ENCODE results near the gene HHATL.
"Not testable (repeated sequence)": the region's sequence is repeated elsewhere in the genome, so short reads cannot be mapped to it uniquely, and the experiment has no call there.

HHATL gene

GRCh38 chr3:42728668-42729364, 26.2 kb upstream of the HHATL start:
- Histone ChIP-seq H3K4me2 (ENCODE audit: low read length) (no peak overlapping the region), H3K79me1 (ENCODE audit: low read length) (no peaks in the 10 kb centered on the region), H3K9ac (ENCODE audit: low read length) (no peak overlapping the region), H2BK15ac (replicated peaks; ENCODE audit: low read depth) (no peak overlapping the region), H3K4me3 (ENCODE audit: low read length) (no peak overlapping the region), H3K79me2 (ENCODE audit: control insufficient read depth, insufficient read depth, low read length) (no peaks in the 10 kb centered on the region), H3K36me3 (ENCODE audit: control insufficient read depth, insufficient read depth, low read length) (no peaks in the 10 kb centered on the region), H3K27ac (ENCODE audit: low read depth, low read length) (no peak overlapping the region), H3K4ac (ENCODE audit: low read depth, low read length) (no peak overlapping the region), H3K56ac (ENCODE audit: low read length) (no peak overlapping the region), H3K23ac (ENCODE audit: low read length) (no peak overlapping the region), H2BK120ac (ENCODE audit: low read depth, low read length) (no peak overlapping the region), H4K8ac (ENCODE audit: low read depth, low read length) (no peak overlapping the region), H3K4me1 (ENCODE audit: control insufficient read depth, low read depth, low read length) (peaks cover 3% of the 10 kb centered on the region), H3K27me3 (ENCODE audit: insufficient read depth, low read length, poor library complexity) (no peaks in the 10 kb centered on the region), H3K18ac (ENCODE audit: low read length) (no peak overlapping the region), H2BK5ac (ENCODE audit: low read length) (no peak overlapping the region), H2AK5ac (ENCODE audit: low read length) (no peak overlapping the region), H4K5ac (ENCODE audit: low read length) (no peak overlapping the region)
- no CpG with 5 or more reads among the region's 3 CpGs for WGBS (ENCODE audit: extremely low coverage, insufficient coverage, low lambda C conversion rate)
- no peak for DNase-seq

GRCh38 chr3:42728056-42728455, 25.5 kb upstream of the HHATL start:
- no CpG with 5 or more reads among the region's 3 CpGs for WGBS (ENCODE audit: extremely low coverage, insufficient coverage, low lambda C conversion rate)
- no peaks in the 10 kb centered on the region for H3K27me3 ChIP-seq (ENCODE audit: insufficient read depth, low read length, poor library complexity)
- DNase-seq, result no peak

GRCh38 chr3:42725454-42725853, 22.9 kb upstream of the HHATL start:
- H2AK5ac ChIP-seq (ENCODE audit: low read length), result no peak overlapping the region
- no peak for DNase-seq
- H2BK15ac ChIP-seq (replicated peaks; ENCODE audit: low read depth), result no peak overlapping the region
- H3K79me1 ChIP-seq (ENCODE audit: low read length), result no peaks in the 10 kb centered on the region
- no peak overlapping the region for H3K27ac ChIP-seq (ENCODE audit: low read depth, low read length)
- H3K18ac ChIP-seq (ENCODE audit: low read length), result no peak overlapping the region
- WGBS (ENCODE audit: extremely low coverage, insufficient coverage, low lambda C conversion rate), result no CpG with 5 or more reads among the region's 2 CpGs
- H3K9ac ChIP-seq (ENCODE audit: low read length), result no peak overlapping the region
- no peaks in the 10 kb centered on the region for H3K27me3 ChIP-seq (ENCODE audit: insufficient read depth, low read length, poor library complexity)
- no peak overlapping the region for H3K23ac ChIP-seq (ENCODE audit: low read length)
- no peak overlapping the region for H3K4ac ChIP-seq (ENCODE audit: low read depth, low read length)
- H3K79me2 ChIP-seq (ENCODE audit: control insufficient read depth, insufficient read depth, low read length), result no peaks in the 10 kb centered on the region
- H3K36me3 ChIP-seq (ENCODE audit: control insufficient read depth, insufficient read depth, low read length), result no peaks in the 10 kb centered on the region
- H4K8ac ChIP-seq (ENCODE audit: low read depth, low read length), result no peak overlapping the region
- H2BK5ac ChIP-seq (ENCODE audit: low read length), result no peak overlapping the region
- no peak overlapping the region for H3K56ac ChIP-seq (ENCODE audit: low read length)
- H3K4me2 ChIP-seq (ENCODE audit: low read length), result no peak overlapping the region
- no peak overlapping the region for H4K5ac ChIP-seq (ENCODE audit: low read length)
- no peak overlapping the region for H3K4me3 ChIP-seq (ENCODE audit: low read length)
- no peak overlapping the region for H2BK120ac ChIP-seq (ENCODE audit: low read depth, low read length)
- H3K4me1 ChIP-seq (ENCODE audit: control insufficient read depth, low read depth, low read length), result no peaks in the 10 kb centered on the region

More at GRCh38 chr3:42728056-42728455, 25.5 kb upstream of the HHATL start:
- Histone ChIP-seq H3K4me2 (ENCODE audit: low read length) (no peak overlapping the region), H2BK15ac (replicated peaks; ENCODE audit: low read depth) (no peak overlapping the region), H3K4ac (ENCODE audit: low read depth, low read length) (no peak overlapping the region), H4K5ac (ENCODE audit: low read length) (no peak overlapping the region), H3K27ac (ENCODE audit: low read depth, low read length) (no peak overlapping the region), H3K56ac (ENCODE audit: low read length) (no peak overlapping the region), H4K8ac (ENCODE audit: low read depth, low read length) (no peak overlapping the region), H3K4me3 (ENCODE audit: low read length) (no peak overlapping the region), H2AK5ac (ENCODE audit: low read length) (no peak overlapping the region), H2BK5ac (ENCODE audit: low read length) (no peak overlapping the region), H3K18ac (ENCODE audit: low read length) (no peak overlapping the region), H3K4me1 (ENCODE audit: control insufficient read depth, low read depth, low read length) (peaks cover 3% of the 10 kb centered on the region), H3K23ac (ENCODE audit: low read length) (no peak overlapping the region), H3K79me1 (ENCODE audit: low read length) (no peaks in the 10 kb centered on the region), H3K36me3 (ENCODE audit: control insufficient read depth, insufficient read depth, low read length) (no peaks in the 10 kb centered on the region), H3K79me2 (ENCODE audit: control insufficient read depth, insufficient read depth, low read length) (no peaks in the 10 kb centered on the region), H3K9ac (ENCODE audit: low read length) (no peak overlapping the region), H2BK120ac (ENCODE audit: low read depth, low read length) (no peak overlapping the region)

GRCh38 chr3:42723219-42723618, 20.6 kb upstream of the HHATL start:
- Histone ChIP-seq H4K5ac (ENCODE audit: low read length) (no peak overlapping the region), H3K4ac (ENCODE audit: low read depth, low read length) (no peak overlapping the region), H3K27me3 (ENCODE audit: insufficient read depth, low read length, poor library complexity) (no peaks in the 10 kb centered on the region), H2BK120ac (ENCODE audit: low read depth, low read length) (no peak overlapping the region), H3K79me1 (ENCODE audit: low read length) (no peaks in the 10 kb centered on the region), H3K4me3 (ENCODE audit: low read length) (no peak overlapping the region), H3K4me1 (ENCODE audit: control insufficient read depth, low read depth, low read length) (no peaks in the 10 kb centered on the region), H3K23ac (ENCODE audit: low read length) (no peak overlapping the region), H3K79me2 (ENCODE audit: control insufficient read depth, insufficient read depth, low read length) (no peaks in the 10 kb centered on the region), H2BK15ac (replicated peaks; ENCODE audit: low read depth) (no peak overlapping the region), H2BK5ac (ENCODE audit: low read length) (no peak overlapping the region), H2AK5ac (ENCODE audit: low read length) (no peak overlapping the region), H4K8ac (ENCODE audit: low read depth, low read length) (no peak overlapping the region), H3K36me3 (ENCODE audit: control insufficient read depth, insufficient read depth, low read length) (no peaks in the 10 kb centered on the region), H3K56ac (ENCODE audit: low read length) (no peak overlapping the region), H3K9ac (ENCODE audit: low read length) (no peak overlapping the region), H3K4me2 (ENCODE audit: low read length) (no peak overlapping the region), H3K18ac (ENCODE audit: low read length) (no peak overlapping the region), H3K27ac (ENCODE audit: low read depth, low read length) (no peak overlapping the region)
- no peak for DNase-seq
- WGBS (ENCODE audit: extremely low coverage, insufficient coverage, low lambda C conversion rate), result no CpG with 5 or more reads among the region's 2 CpGs

- no CpG with 5 or more reads among the region's 3 CpGs for WGBS (ENCODE audit: extremely low coverage, insufficient coverage, low lambda C conversion rate)
- H3K4me1 ChIP-seq (ENCODE audit: control insufficient read depth, low read depth, low read length); H3K4me3 ChIP-seq (ENCODE audit: low read length); H3K18ac ChIP-seq (ENCODE audit: low read length); DNase-seq; H3K27ac ChIP-seq (ENCODE audit: low read depth, low read length); H3K4ac ChIP-seq (ENCODE audit: low read depth, low read length); H4K5ac ChIP-seq (ENCODE audit: low read length); H3K79me1 ChIP-seq (ENCODE audit: low read length); H3K4me2 ChIP-seq (ENCODE audit: low read length); H3K56ac ChIP-seq (ENCODE audit: low read length); H3K27me3 ChIP-seq (ENCODE audit: insufficient read depth, low read length, poor library complexity); H2BK5ac ChIP-seq (ENCODE audit: low read length); H3K79me2 ChIP-seq (ENCODE audit: control insufficient read depth, insufficient read depth, low read length); H2BK15ac ChIP-seq (replicated peaks; ENCODE audit: low read depth); H3K36me3 ChIP-seq (ENCODE audit: control insufficient read depth, insufficient read depth, low read length); H2AK5ac ChIP-seq (ENCODE audit: low read length); H4K8ac ChIP-seq (ENCODE audit: low read depth, low read length); H2BK120ac ChIP-seq (ENCODE audit: low read depth, low read length); H3K9ac ChIP-seq (ENCODE audit: low read length); H3K23ac ChIP-seq (ENCODE audit: low read length): not testable (repeated sequence)
These were observed 19.8 kb upstream of the HHATL start for GRCh38 chr3:42722442-42722841.

GRCh38 chr3:42721690-42722089, 19.1 kb upstream of the HHATL start:
- H3K4me2 ChIP-seq (ENCODE audit: low read length), result no peak overlapping the region
- no peak overlapping the region for H3K4me3 ChIP-seq (ENCODE audit: low read length)
- no peak overlapping the region for H4K8ac ChIP-seq (ENCODE audit: low read depth, low read length)
- H3K18ac ChIP-seq (ENCODE audit: low read length), result no peak overlapping the region
- H3K56ac ChIP-seq (ENCODE audit: low read length), result no peak overlapping the region
- H3K27me3 ChIP-seq (ENCODE audit: insufficient read depth, low read length, poor library complexity), result no peaks in the 10 kb centered on the region
- H3K4ac ChIP-seq (ENCODE audit: low read depth, low read length), result no peak overlapping the region
- H2BK5ac ChIP-seq (ENCODE audit: low read length), result no peak overlapping the region
- H3K79me2 ChIP-seq (ENCODE audit: control insufficient read depth, insufficient read depth, low read length), result no peaks in the 10 kb centered on the region
- no peaks in the 10 kb centered on the region for H3K36me3 ChIP-seq (ENCODE audit: control insufficient read depth, insufficient read depth, low read length)
- H3K27ac ChIP-seq (ENCODE audit: low read depth, low read length), result no peak overlapping the region
- no peak overlapping the region for H2BK120ac ChIP-seq (ENCODE audit: low read depth, low read length)
- no peak overlapping the region for H4K5ac ChIP-seq (ENCODE audit: low read length)
- no peak overlapping the region for H2AK5ac ChIP-seq (ENCODE audit: low read length)
- H3K9ac ChIP-seq (ENCODE audit: low read length), result no peak overlapping the region
- DNase-seq, result no peak
- no peak overlapping the region for H2BK15ac ChIP-seq (replicated peaks; ENCODE audit: low read depth)
- no peaks in the 10 kb centered on the region for H3K4me1 ChIP-seq (ENCODE audit: control insufficient read depth, low read depth, low read length)
- no CpG with 5 or more reads among the region's 1 CpG for WGBS (ENCODE audit: extremely low coverage, insufficient coverage, low lambda C conversion rate)
- no peaks in the 10 kb centered on the region for H3K79me1 ChIP-seq (ENCODE audit: low read length)
- H3K23ac ChIP-seq (ENCODE audit: low read length), result no peak overlapping the region
